ENCODE results near the gene GNG2. TPM values are rescaled to one million over a fixed set of nuclear protein-coding genes. Genes with fewer than 3 reads are reported as not detected.

Gene GNG2
- total and polyA plus RNA-seq, 7 donors, result 1.4 to 8.2 (median 2.1) TPM

- 91 to 93% (median 91%) methylated on average over 7 of the region's 7 CpGs for WGBS, 3 donors
- intact Hi-C loops (cut with DNase I), result no loop called here
These were observed 112.2 kb downstream of the GNG2 start for GRCh38 chr14:51972566-51972965.

GRCh38 chr14:51977075-51977474 lies 116.7 kb downstream of the GNG2 start:
- WGBS, 3 donors, result 93 to 98% (median 97%) methylated on average over 5 of the region's 5 CpGs

More at GRCh38 chr14:51972566-51972965, 112.2 kb downstream of the GNG2 start:
- Histone ChIP-seq H3K9me3 (no peaks in the 10 kb centered on the region), H3K4me3 (no peak overlapping the region), H3K36me3 (ENCODE audit: insufficient read depth in 1 of 2, low read depth in 1 of 2) (no peaks in the 10 kb centered on the region), H3K4me1 (no peaks in the 10 kb centered on the region), H3K27ac (no peak overlapping the region), H3K27me3 (ENCODE audit: insufficient read depth in 3 of 3, low read length in 2 of 3) (no peaks in the 10 kb centered on the region)
- DNase-seq (no peak), ATAC-seq (no peak)
- no peak for TF ChIP-seq CTCF (IDR thresholded peaks at IDR 0.05)

GRCh38 chr14:51978681-51979085 lies 118.3 kb downstream of the GNG2 start:
- no peak for TF ChIP-seq CTCF (IDR thresholded peaks at IDR 0.05)
- Histone ChIP-seq H3K4me3 (no peak overlapping the region), H3K36me3 (ENCODE audit: insufficient read depth in 1 of 2, low read depth in 1 of 2) (no peaks in the 10 kb centered on the region), H3K9me3 (no peaks in the 10 kb centered on the region), H3K27ac (no peak overlapping the region), H3K4me1 (no peaks in the 10 kb centered on the region), H3K27me3 (ENCODE audit: insufficient read depth in 3 of 3, low read length in 2 of 3) (no peaks in the 10 kb centered on the region)
- 31 to 43% (median 34%) methylated on average over 2 of the region's 2 CpGs for WGBS, 3 donors
- intact Hi-C loops (cut with DNase I), result loop anchor here in 1 of 2 donors (5.0 kb wide), 1 partner anchor 196 kb away; no protein-coding TSS in a partner anchor
- ATAC-seq, result peak in 1 of 4 donors; percentile 10
- DNase-seq, result no peak

More at GRCh38 chr14:51977075-51977474, 116.7 kb downstream of the GNG2 start:
- Histone ChIP-seq H3K27ac (no peak overlapping the region), H3K4me1 (no peaks in the 10 kb centered on the region), H3K27me3 (ENCODE audit: insufficient read depth in 3 of 3, low read length in 2 of 3) (no peaks in the 10 kb centered on the region), H3K9me3 (no peaks in the 10 kb centered on the region), H3K4me3 (no peak overlapping the region), H3K36me3 (ENCODE audit: insufficient read depth in 1 of 2, low read depth in 1 of 2) (no peaks in the 10 kb centered on the region)
- intact Hi-C loops (cut with DNase I), result loop anchor here in 1 of 2 donors (5.0 kb wide), 1 partner anchor 195 kb away; no protein-coding TSS in a partner anchor
- no peak for ATAC-seq
- no peak for DNase-seq
- TF ChIP-seq CTCF (IDR thresholded peaks at IDR 0.05), result no peak

- intact Hi-C loops (cut with DNase I), result loop anchor here in 1 of 2 donors (5.0 kb wide), 1 partner anchor 197 kb away; no protein-coding TSS in a partner anchor
- TF ChIP-seq CTCF (IDR thresholded peaks at IDR 0.05), result peak; percentile 91
- ATAC-seq (peak; percentile 56 to 85 (median 65)), DNase-seq (peak; percentile 73 to 84)
- H3K9me3 ChIP-seq, result no peaks in the 10 kb centered on the region
- H3K27me3 ChIP-seq (ENCODE audit: insufficient read depth in 3 of 3, low read length in 2 of 3), result no peaks in the 10 kb centered on the region
- 22 to 25% (median 24%) methylated on average over 17 of the region's 17 CpGs for WGBS, 3 donors
- H3K4me3 ChIP-seq, result no peak overlapping the region
- H3K36me3 ChIP-seq (ENCODE audit: insufficient read depth in 1 of 2, low read depth in 1 of 2), result no peaks in the 10 kb centered on the region
- H3K27ac ChIP-seq, result no peak overlapping the region
- no peaks in the 10 kb centered on the region for H3K4me1 ChIP-seq
These were observed 118.8 kb downstream of the GNG2 start for GRCh38 chr14:51979088-51979709.

All from psoas muscle (tissue), 8 donors.